Measurements from ENCODE around the gene GPLD1.

GPLD1 gene

GRCh38 chr6:24501374-24501773 lies 12.0 kb upstream of the GPLD1 start:
- no peak for DNase-seq (ENCODE audit: low read depth in 2 of 2)

DNA sequence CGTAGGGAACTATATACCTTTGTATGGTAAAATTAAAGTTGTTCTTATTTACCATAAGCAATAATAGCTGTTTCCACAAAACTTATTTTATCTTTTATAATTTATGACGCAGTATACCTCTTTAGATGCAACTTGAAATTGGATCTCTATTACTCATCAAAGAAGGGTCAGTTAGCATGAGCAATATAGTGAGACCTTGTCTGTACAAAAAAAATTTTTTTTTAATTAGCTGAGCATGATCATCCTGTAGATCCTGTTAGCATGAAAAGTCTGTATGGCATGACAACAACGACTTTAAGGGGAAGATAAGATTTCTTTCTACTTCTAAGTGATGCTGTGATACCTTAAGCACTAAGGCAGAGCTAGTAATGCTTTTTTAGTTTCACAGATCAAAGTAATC lies 11.3 kb upstream of the GPLD1 start:
- DNase-seq (ENCODE audit: low read depth in 2 of 2), result no peak

DNA sequence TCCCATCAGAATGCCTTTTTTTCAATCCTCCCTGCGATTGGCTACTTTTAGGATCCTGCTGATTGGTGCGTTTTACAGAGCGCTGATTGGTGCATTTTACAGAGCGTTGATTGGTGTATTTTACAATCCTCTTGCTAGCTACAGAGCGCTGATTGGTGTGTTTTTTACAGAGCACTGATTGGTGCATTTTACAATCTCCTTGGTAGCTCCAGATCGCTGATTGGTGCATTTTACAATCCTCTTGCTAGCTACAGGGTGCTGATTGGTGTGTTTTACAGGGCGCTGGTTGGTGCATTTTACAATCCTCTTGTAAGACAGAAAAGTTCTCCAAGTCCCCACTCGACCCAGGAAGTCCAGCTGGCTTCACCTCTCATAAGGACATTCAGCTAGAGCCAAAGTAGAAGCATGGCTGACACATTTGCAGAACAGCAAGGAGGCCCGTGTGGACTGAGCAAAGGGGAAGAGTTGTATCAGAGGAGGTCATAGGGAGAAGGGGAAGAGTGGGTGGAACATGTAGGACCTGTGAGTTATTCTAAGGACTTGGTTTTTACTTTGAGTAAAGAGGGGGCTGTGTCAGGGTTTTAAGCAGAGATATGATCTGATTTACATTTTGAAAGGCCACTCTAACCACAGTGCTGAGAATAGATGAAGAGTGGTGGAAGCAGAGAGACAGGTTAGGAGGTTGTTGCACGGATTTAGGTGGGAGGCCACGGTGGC lies 8.0 kb upstream of the GPLD1 start:
- DNase-seq (ENCODE audit: low read depth in 2 of 2), result no peak

DNA sequence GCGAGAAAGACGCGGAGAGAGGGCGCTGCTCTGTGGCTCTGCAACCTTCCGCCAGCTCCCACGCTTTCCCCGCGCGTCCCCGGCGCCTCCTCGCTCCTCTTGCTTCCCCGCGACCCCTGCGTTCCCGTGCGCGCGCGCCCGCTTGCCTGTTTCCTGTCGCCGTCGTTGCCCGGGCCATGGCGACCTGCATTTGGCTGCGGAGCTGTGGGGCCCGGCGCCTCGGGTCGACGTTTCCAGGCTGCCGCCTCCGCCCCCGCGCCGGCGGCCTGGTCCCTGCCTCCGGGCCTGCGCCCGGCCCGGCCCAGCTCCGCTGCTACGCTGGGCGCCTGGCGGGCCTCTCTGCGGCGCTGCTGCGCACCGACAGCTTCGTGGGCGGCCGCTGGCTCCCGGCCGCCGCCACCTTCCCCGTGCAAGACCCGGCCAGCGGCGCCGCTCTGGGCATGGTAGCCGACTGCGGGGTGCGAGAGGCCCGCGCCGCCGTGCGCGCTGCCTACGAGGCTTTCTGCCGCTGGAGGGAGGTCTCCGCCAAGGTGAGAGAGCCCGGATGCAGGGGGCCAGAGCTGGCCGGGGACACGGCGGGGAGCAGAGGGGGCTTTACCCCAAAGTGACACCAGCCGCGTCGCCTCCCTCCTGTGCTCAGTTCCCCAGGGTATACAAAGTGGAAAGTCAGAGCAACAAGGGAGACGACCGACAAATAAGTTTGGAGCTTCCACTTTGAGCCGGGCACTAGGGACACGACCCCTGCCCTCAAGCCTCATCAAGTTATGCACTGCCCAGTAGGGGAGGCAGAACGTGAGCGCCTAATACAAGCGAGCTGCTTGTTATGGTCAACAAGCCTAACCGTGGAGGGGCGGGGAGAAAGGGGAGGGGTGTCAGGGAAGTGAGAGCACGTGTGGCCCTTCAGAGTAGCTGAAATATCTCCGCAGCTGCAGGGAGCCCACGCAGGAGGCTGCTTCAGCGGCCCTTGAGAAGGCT lies 5.7 kb upstream of the GPLD1 start, which contains the start of gene ALDH5A1:
Gene ALDH5A1, plus strand, starts transcription at position 149 of the 975 bp plus-strand sequence. Its CDS starts 28 bp downstream, at position 177.
- peak; percentile 72 to 73 for DNase-seq (ENCODE audit: low read depth in 2 of 2)

DNA sequence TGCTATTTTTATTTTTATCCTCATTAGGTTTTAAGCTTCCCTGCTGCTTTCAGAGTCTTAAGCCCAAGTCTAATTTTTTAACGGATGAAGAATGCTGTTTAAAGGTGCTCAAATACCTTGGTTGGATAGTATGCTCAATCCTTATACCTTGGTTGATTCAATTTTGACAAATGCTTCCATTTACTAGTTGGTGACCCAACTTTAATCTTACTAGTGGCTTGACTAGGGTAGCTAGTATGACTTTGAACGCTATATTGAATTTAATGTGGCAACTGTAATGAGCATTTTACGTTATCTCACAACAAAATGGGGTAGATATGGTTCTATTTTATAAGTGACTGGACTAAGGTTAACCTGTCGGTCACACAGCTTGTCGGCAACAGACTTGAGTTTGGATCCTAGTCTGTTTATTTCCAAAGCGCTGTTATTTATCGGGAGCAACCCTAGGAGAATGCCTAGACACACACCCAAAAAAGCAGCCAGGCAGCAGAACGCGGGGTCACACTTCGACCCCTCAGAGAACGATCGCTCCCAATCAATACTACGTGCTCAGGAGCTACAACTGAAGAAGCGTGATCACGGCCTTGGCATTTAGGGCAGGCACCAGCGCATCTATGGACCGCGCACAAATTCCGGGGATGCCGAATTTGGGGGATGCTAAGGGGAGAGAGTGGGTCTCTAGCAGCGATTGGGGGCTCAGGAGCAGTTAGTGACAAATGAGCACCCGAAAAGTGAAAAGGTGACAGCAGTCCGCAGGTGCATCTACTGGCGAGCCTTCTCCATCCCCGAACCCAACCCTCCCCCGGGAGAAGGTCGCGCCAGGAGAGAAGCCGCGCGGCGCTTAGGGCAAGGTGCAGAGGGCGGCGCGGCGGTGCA lies 4.8 kb upstream of the GPLD1 start:
- no peak for DNase-seq (ENCODE audit: low read depth in 2 of 2)

DNA sequence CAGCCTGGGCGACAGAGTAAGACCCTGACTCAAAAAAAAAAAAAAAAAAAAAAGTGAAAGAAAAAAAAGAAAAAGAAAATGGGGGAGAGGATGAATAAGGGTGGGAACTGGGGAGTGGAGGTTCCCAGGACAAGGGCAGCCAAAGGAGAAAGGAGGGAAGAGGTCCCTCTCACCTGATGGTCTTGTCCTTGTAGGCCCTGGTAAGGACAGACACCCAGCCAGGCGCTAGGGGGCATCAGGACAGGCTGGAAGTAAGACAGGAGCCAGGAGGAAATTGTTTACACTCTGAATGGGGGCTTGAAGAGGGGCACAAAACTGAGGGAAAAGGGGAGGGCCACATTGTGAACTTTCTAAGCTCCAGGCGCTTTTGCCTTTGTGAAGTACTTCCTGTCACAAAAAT lies 3.1 kb upstream of the GPLD1 start:
- DNase-seq (ENCODE audit: low read depth in 2 of 2), result no peak

DNA sequence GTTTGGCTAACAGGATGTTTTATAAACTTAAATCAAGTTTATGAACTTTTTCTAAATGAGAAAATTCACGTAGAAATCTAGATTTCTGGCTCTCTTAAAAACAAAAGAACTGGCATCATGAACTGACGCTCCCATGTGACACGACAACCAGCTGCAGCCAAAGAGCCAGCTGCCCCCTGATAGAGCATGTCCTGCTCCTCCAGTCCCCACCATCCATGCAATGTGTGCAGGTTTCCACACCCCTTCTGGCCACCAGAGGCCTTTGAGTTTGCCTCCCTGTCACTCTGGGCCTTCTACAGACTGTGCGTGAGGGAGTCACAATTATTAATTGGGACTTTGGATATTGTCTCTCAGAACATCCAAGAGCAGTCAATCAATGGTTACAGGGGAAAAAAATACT lies 1.6 kb upstream of the GPLD1 start:
- no peak for DNase-seq (ENCODE audit: low read depth in 2 of 2)

GRCh38 chr6:24489881-24490280 lies 503 bp upstream of the GPLD1 start:
- DNase-seq (ENCODE audit: low read depth in 2 of 2), result no peak

DNA sequence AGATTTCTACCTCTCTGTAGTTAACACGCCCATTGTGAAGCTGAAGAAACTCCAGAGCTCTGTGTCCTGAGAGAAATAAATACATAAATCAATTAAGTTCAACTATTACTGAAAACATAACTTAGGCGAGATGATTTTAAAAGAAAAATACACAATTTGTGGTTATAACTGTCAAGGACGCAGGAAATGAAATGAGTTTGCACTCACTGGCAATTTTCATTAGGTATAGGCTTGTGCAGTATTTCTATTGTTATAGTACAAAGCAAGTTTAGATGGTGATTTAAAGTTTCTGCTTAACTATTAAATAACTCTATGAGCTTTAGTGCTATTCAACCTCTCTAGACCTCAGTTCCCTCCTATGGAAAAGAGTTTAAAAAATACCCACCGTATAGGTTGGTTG lies 3.3 kb downstream of the GPLD1 start:
- DNase-seq (ENCODE audit: low read depth in 2 of 2), result no peak

- no peak for DNase-seq (ENCODE audit: low read depth in 2 of 2)
Observed at GRCh38 chr6:24484657-24485323, 4.6 kb downstream of the GPLD1 start.

GRCh38 chr6:24481449-24481848 lies 7.9 kb downstream of the GPLD1 start:
- no peak for DNase-seq (ENCODE audit: low read depth in 2 of 2)

DNA sequence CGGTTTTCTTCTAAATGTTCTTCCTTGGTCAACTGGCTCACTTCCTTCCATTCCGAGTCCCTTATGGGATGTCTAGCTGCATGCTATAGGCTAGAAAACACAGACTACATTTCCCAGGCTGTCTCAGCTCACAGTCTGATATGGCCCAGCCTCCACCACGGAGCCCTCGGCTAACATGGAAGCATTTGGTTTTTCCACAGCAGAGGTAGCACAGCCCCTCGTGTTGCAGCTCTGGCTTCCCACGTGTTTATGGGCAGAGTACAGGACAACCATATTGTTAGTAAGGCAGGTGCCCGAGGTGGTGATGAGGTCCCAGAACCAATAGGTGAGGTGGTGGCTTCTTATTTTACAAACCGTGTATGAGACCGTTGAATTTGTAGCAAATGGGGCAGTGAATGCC lies 8.7 kb downstream of the GPLD1 start:
- DNase-seq (ENCODE audit: low read depth in 2 of 2), result no peak

- no peak for DNase-seq (ENCODE audit: low read depth in 2 of 2)
Observed at GRCh38 chr6:24478903-24479302, 10.5 kb downstream of the GPLD1 start.

DNA sequence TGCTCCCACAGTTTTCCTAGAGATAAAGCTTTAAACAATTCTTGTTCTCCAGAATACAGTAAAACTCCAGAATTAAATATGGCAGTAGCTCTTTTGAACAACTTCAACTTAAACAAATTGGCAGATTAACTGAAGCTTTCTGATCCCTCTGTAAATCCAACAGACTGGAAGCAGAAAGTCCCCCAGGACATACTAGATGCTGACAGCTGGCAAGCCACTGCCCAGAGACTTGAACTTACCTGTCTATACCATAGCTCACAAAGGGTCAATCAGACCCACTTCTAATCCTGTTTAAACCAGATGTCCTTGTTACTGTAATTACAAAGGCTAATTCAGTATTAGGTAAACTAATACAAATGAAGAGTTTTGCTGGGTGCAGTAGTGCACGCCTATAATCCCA lies 12.3 kb downstream of the GPLD1 start:
- DNase-seq (ENCODE audit: low read depth in 2 of 2), result no peak

GRCh38 chr6:24476631-24477030 lies 12.7 kb downstream of the GPLD1 start:
- DNase-seq (ENCODE audit: low read depth in 2 of 2), result no peak

- no peak for DNase-seq (ENCODE audit: low read depth in 2 of 2)
Observed at GRCh38 chr6:24472181-24472580, 17.2 kb downstream of the GPLD1 start.

GRCh38 chr6:24469811-24470210 lies 19.6 kb downstream of the GPLD1 start:
- no peak for DNase-seq (ENCODE audit: low read depth in 2 of 2)

DNA sequence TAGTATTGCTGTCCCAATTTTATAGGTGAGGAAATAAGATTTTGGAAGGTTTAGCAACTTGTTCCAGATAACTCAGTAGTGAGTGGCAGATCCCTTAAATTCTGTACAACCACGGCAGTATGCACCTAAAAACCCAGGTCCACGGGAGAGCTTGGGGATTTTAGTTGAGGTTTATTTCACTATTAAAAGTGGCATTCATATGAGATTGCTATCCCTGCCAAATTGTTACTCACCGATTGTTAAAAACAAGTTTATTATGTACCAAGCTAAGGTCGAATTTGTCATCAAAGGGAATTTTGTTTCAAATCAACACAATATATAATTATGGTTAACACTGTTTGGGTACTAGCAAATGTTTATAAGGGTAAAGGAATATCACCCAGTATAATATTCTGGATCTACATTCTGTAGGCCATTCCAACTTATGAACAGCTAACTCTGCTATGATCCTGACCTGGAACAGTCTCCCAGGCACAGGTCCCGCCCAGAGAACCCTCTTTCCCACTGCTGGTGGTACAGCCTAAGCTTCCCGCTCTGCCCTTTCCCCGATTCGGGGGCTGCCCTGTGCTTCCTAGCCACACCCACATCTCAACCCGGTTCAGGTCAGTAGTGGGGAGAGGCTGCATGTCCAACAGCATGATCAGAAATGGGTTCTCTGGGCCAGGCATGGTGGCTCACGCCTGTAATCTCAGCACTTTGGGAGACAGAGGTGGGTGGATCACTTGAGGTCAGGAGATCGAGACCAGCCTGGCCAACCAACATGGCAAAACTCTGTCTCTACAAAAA lies 24.9 kb downstream of the GPLD1 start:
- DNase-seq (ENCODE audit: low read depth in 2 of 2), result no peak

DNA sequence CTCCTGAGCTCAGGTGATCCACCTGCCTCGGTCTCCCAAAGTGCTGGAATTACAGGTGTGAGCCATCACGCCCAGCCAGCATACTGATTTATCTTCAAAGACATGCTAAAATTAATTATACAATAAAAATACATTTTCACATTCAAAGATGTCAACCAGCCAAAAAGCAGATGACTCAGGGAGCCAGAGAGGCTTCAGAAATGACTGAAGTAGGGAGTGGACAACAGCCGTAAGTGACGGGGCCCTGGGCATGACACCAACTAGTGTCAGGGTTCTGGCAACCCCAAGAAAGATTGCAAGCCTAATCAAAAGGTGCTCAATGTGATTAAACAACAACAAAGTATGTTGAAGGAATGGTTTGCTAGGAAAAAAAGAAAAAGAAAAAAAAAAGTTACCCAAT lies 28.4 kb downstream of the GPLD1 start:
- no peak for DNase-seq (ENCODE audit: low read depth in 2 of 2)

DNA sequence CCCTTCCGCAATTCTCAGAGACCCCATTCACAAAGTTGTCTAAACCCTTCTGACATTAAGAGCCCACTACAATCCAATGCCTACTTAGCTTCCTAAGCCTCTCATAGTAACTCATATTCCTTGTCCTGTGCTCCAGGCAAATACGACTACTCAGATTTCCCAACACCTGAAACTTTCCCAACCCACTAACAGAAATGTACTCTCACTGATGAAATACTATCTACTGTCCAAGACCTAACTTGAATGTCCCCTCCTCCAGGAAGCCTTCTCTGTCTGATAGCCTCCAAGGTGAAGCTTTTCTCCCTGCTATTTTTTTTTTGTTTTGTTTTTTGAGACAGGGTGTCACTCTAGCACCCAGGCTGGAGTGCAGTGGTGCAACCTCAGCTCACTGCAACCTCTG lies 30.4 kb downstream of the GPLD1 start:
- no peak for DNase-seq (ENCODE audit: low read depth in 2 of 2)

DNA sequence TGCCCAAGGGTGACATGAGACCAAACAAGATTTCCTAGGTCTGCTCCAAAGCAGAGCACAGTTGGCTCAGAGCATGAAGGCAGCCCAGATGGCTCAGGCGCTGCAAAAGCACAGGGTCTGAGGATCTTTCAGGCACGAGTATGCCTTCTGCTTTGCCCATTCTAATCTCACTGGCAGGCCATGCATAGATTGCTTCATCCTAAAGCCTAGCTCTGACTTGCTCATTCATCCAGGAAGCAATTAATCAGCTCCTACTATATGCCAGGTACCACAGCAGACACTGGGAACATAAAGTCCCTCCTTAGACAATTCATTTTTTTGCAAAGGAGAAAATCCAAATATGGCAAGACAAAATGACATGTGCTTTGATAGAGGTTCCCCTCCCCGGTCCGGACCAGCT lies 31.2 kb downstream of the GPLD1 start:
- DNase-seq (ENCODE audit: low read depth in 2 of 2), result no peak

Data from stimulated activated CD8-positive, alpha-beta memory T cell treated with anti-CD3 and anti-CD28 coated beads, Interleukin-2, amount 100 ng/mL, for 48 hours (primary cell).